Loucy (cell line): ENCODE data around the gene PIGS.

Experiments used
- H2AFZ ChIP-seq: fragments of 200-600 bp; sonication (generic); 2 replicates; pipeline ENCODE4 v1.6.0; 2016; ENCODE audit warnings: antibody characterized with exemption, mild to moderate bottlenecking, low read length, moderate library complexity
- H3F3A ChIP-seq: fragments of 200-600 bp; 2 replicates; pipeline ENCODE4 v1.6.0; 2016; ENCODE audit warnings: antibody characterized with exemption, low read depth, mild to moderate bottlenecking
- H3K27me3 ChIP-seq: fragments of 200-600 bp; sonication (generic); 2 replicates; pipeline ENCODE4 v1.6.1; 2014; ENCODE audit warnings: low read length, mild to moderate bottlenecking; ENCODE audit not compliant: insufficient read depth, poor library complexity, severe bottlenecking
- H3K36me3 ChIP-seq: fragments of 200-600 bp; sonication (generic); 2 replicates; pipeline ENCODE4 v1.6.1; 2016; ENCODE audit warnings: low read length; ENCODE audit not compliant: insufficient read depth
- H3K4me1 ChIP-seq: fragments of 200-600 bp; sonication (generic); 2 replicates; pipeline ENCODE4 v1.5.1; 2014; ENCODE audit warnings: low read length, mild to moderate bottlenecking; ENCODE audit not compliant: insufficient read depth, poor library complexity, severe bottlenecking
- H3K4me2 ChIP-seq: fragments of 200-600 bp; sonication (generic); 2 replicates; pipeline ENCODE4 v1.6.0; 2014; ENCODE audit warnings: antibody characterized with exemption, low read length, low read depth, mild to moderate bottlenecking; ENCODE audit not compliant: poor library complexity, severe bottlenecking
- H3K4me3 ChIP-seq: fragments of 200-600 bp; sonication (generic); 2 replicates; pipeline ENCODE4 v1.5.1; 2014; ENCODE audit warnings: low read length, mild to moderate bottlenecking, mixed read lengths; ENCODE audit not compliant: poor library complexity, severe bottlenecking
- H3K79me2 ChIP-seq: fragments of 200-600 bp; sonication (generic); 2 replicates; pipeline ENCODE4 v1.6.1; 2014; ENCODE audit warnings: low read length; ENCODE audit not compliant: insufficient read depth
- H3K9ac ChIP-seq: fragments of 200-600 bp; sonication (generic); 2 replicates; pipeline ENCODE4 v1.6.0; 2014; ENCODE audit warnings: mild to moderate bottlenecking, low read depth, low read length, moderate library complexity; ENCODE audit not compliant: poor library complexity, severe bottlenecking
- H3K9me2 ChIP-seq: fragments of 200-600 bp; sonication (generic); replicated peaks from 2 replicates; pipeline ENCODE4 v1.6.1; 2016; ENCODE audit warnings: low read depth, low read length, mixed read lengths
- H3K9me3 ChIP-seq: fragments of 200-600 bp; sonication (generic); 2 replicates; pipeline ENCODE4 v1.6.1; 2014; ENCODE audit warnings: mild to moderate bottlenecking, antibody characterized with exemption, low read length, low read depth; ENCODE audit not compliant: insufficient read depth
- H4K20me1 ChIP-seq: fragments of 200-600 bp; sonication (generic); 2 replicates; pipeline ENCODE4 v1.6.0; 2014; ENCODE audit warnings: antibody characterized with exemption, low read length, mild to moderate bottlenecking; ENCODE audit not compliant: insufficient read depth, poor library complexity, severe bottlenecking
- EZH2phosphoT487 ChIP-seq: fragments of 200-600 bp; IDR thresholded peaks from 2 replicates; pipeline ENCODE4 v1.6.1; 2018; ENCODE audit warnings: antibody characterized with exemption, mild to moderate bottlenecking, moderate library complexity, borderline replicate concordance
- TF ChIP-seq, protein P1 (sequence below): fragments of 200-600 bp; sonication (generic); conservative IDR thresholded peaks from 2 replicates; pipeline ENCODE4 v1.5.1; 2014; ENCODE audit warnings: mild to moderate bottlenecking, antibody characterized with exemption, low read length

Gene PIGS

DNA sequence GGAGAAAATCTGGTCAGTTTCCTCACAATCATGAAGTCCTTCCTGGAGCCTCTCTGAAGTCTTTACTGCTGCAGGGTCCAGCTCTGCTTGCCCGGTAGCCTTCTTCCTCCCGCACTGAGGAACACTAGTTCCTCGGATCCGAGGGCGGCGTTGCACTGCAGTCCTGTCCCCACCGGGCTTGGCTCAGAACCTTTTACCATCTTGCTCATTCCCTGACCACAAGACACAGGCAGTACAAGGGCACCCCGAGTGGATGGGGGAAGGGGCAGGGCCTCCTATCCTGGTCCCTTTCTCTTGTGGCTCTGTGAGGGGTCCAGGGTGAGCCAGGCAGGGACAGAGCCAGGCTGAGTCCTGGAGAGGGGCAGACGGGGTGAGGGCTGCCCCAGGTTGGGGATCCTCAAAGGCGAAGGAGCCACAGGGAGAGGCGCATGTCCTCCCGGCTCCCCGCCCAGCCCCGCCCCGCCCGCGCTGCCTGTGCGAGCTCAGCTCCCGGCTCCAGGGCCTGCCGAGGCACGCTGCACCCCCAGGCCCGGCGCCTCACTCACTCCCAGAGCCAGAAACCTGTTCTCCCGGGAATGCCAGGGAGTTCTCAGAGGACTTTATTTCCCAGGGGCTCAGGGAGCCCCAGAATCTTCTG, 63.6 kb downstream of the PIGS start:
- Histone ChIP-seq H3K9me2 (no peaks in the 10 kb centered on the region), H3K4me1 (no peaks in the 10 kb centered on the region), H4K20me1 (no peaks in the 10 kb centered on the region), H3K36me3 (no peaks in the 10 kb centered on the region), H3K9me3 (no peaks in the 10 kb centered on the region), H3K9ac (no peak overlapping the region), H3F3A (no peaks in the 10 kb centered on the region), H3K4me2 (no peak overlapping the region), H2AFZ (no peak overlapping the region), H3K4me3 (no peak overlapping the region), H3K27me3 (no peaks in the 10 kb centered on the region), H3K79me2 (no peaks in the 10 kb centered on the region)
- TF ChIP-seq EZH2phosphoT487, result no peak
- TF ChIP-seq, protein P1, sequence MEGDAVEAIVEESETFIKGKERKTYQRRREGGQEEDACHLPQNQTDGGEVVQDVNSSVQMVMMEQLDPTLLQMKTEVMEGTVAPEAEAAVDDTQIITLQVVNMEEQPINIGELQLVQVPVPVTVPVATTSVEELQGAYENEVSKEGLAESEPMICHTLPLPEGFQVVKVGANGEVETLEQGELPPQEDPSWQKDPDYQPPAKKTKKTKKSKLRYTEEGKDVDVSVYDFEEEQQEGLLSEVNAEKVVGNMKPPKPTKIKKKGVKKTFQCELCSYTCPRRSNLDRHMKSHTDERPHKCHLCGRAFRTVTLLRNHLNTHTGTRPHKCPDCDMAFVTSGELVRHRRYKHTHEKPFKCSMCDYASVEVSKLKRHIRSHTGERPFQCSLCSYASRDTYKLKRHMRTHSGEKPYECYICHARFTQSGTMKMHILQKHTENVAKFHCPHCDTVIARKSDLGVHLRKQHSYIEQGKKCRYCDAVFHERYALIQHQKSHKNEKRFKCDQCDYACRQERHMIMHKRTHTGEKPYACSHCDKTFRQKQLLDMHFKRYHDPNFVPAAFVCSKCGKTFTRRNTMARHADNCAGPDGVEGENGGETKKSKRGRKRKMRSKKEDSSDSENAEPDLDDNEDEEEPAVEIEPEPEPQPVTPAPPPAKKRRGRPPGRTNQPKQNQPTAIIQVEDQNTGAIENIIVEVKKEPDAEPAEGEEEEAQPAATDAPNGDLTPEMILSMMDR, result no peak

DNA sequence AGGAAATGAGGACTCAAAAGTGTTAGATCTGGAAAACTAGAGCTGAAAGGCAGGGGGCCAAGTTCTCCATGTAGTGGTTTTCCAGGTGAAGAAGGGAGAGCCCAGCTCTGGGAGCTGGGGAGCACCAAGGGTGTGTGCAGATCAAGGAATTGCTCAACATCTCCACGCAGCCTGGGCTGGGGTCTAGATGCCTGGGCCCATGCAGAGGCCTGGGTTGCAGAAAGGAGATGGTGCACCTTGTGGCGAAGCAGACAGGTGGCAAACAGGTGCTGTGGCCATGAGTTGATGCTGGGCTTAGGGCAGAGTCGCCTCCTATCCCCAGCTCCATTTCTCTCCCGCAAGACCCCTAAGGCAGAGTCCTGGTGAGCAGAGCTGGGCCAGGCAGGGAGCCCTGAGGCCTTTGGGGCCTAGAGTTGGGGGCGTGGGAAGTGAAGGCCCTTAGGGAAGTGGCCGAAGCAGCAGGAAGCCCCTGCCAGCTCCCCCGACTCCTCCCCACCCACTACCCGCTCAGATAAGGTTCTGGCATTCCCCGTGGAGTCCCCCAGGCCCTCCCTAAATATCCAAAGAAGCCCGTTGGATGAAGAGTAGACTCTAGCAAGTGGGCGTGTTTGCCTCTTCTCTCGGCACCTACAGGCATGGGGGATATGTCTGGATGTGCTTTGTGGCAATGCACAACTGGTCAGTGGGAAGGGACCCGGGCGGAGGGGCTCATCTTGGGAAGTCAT, 64.4 kb downstream of the PIGS start:
- H3K4me3 ChIP-seq, result no peak overlapping the region
- no peak overlapping the region for H2AFZ ChIP-seq
- no peaks in the 10 kb centered on the region for H3K27me3 ChIP-seq
- no peaks in the 10 kb centered on the region for H3K4me1 ChIP-seq
- H3K79me2 ChIP-seq, result no peaks in the 10 kb centered on the region
- H3K36me3 ChIP-seq, result no peaks in the 10 kb centered on the region
- H3K9ac ChIP-seq, result no peak overlapping the region
- no peaks in the 10 kb centered on the region for H4K20me1 ChIP-seq
- H3K4me2 ChIP-seq, result no peak overlapping the region
- H3F3A ChIP-seq, result no peaks in the 10 kb centered on the region
- TF ChIP-seq EZH2phosphoT487, result no peak
- no peaks in the 10 kb centered on the region for H3K9me3 ChIP-seq
- no peaks in the 10 kb centered on the region for H3K9me2 ChIP-seq

DNA sequence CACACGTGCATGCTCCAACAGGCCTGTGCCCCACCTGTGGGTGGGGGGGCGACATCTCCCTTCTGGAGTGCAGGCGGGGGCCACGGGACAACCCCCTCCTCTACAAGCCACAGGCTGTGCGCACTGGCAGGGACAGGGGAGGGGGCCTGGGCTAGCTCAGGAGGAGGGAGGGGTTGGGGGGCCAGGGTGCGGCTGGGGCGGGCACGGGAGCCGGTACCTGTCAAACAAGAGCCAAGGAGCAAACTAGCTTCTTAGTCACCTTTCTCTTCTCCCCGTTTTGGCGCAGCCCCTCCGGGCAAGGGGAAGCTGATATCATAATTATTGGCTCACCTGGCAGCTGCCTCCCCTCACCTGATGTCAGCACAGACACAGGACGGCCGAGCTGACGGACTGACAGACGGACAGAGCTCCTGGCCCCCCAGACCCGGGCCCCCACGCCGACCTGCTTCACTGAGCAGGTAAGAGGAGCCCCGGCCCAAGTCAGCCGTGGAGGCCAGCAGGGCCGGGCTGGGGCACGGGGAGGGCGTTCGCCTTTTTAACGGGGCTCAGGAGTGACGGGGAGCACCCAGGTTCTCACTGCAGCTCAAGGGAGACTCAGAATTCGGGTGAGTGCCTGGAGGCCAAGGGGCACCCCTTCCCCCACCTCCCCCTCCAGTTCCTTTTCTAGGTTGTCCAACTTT, 65.2 kb downstream of the PIGS start, which contains the start of gene FOXN1:
TSS of gene FOXN1 (plus strand) at position 363 of the 680 bp plus-strand sequence. CDS start 17,622 bp downstream, outside the sequence.
- no peaks in the 10 kb centered on the region for H4K20me1 ChIP-seq
- H3K79me2 ChIP-seq, result no peaks in the 10 kb centered on the region
- H3K9me2 ChIP-seq, result no peaks in the 10 kb centered on the region
- H3K9me3 ChIP-seq, result no peaks in the 10 kb centered on the region
- no peak within 1 kb of the TSS for H2AFZ ChIP-seq
- no peak within 1 kb of the TSS for H3K9ac ChIP-seq
- H3K4me1 ChIP-seq, result peaks cover 3% of the 10 kb centered on the region
- no peaks in the 10 kb centered on the region for H3F3A ChIP-seq
- no peak for TF ChIP-seq EZH2phosphoT487
- TF ChIP-seq, protein P1, result no peak
- no peak within 1 kb of the TSS for H3K4me3 ChIP-seq
- H3K27me3 ChIP-seq, result no peaks in the 10 kb centered on the region
- no peaks in the 10 kb centered on the region for H3K36me3 ChIP-seq
- no peak within 1 kb of the TSS for H3K4me2 ChIP-seq
